GM13976 (cell line): ENCODE results near the gene CD300LG.

Experiments used
- DNase-seq: peaks from one replicate; pipeline ENCODE4 v3.0.0; 2012; ENCODE audit warnings: low spot score
- in situ Hi-C: fragments of 300-500 bp; cut with MboI; formaldehyde crosslinking; loops from one replicate; pipeline ENCODE4 v1.12.0; 2022; ENCODE audit warnings: low sequenced_read_pairs, mixed read lengths, inconsistent platforms; ENCODE audit not compliant: unreplicated experiment
- TF ChIP-seq, protein P1 (sequence below): IDR thresholded peaks from 2 replicates; pipeline ENCODE4 v1.5.1; 2012; ENCODE audit warnings: borderline replicate concordance, mild to moderate bottlenecking; ENCODE audit not compliant: insufficient read depth; ENCODE audit errors: extremely low read depth, missing control alignments, control extremely low read depth

CD300LG gene

GRCh38 chr17:43848601-43849000, 1.6 kb downstream of the CD300LG start:
- in situ Hi-C loops = no loop called here
- TF ChIP-seq, protein P1, sequence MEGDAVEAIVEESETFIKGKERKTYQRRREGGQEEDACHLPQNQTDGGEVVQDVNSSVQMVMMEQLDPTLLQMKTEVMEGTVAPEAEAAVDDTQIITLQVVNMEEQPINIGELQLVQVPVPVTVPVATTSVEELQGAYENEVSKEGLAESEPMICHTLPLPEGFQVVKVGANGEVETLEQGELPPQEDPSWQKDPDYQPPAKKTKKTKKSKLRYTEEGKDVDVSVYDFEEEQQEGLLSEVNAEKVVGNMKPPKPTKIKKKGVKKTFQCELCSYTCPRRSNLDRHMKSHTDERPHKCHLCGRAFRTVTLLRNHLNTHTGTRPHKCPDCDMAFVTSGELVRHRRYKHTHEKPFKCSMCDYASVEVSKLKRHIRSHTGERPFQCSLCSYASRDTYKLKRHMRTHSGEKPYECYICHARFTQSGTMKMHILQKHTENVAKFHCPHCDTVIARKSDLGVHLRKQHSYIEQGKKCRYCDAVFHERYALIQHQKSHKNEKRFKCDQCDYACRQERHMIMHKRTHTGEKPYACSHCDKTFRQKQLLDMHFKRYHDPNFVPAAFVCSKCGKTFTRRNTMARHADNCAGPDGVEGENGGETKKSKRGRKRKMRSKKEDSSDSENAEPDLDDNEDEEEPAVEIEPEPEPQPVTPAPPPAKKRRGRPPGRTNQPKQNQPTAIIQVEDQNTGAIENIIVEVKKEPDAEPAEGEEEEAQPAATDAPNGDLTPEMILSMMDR = no peak

DNA sequence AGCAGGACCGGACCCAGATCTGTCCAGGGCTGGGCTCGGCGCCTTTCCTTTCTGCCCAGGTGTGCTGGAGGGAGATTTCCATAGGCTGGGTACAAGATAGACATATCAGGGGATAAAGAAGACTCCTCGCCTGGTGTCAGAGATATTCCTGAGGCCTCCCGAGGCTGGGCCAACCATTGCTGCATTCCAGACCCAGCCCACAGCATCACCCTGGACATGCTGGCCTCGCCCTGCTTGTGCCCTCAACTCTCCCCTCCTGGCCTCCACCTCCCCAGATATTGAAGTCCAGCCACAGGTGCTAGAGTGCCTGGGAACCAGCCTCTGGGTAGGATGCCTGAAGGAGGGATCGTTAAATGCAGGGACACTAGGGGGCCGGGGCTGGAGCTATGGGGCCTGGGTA, 2.1 kb downstream of the CD300LG start:
- TF ChIP-seq, protein P1 = no peak
- in situ Hi-C loops = no loop called here
- DNase-seq = no peak

More at GRCh38 chr17:43848601-43849000, 1.6 kb downstream of the CD300LG start:
- DNase-seq = no peak

GRCh38 chr17:43852571-43852970, 5.6 kb downstream of the CD300LG start:
- DNase-seq = no peak
- in situ Hi-C loops = no loop called here

DNA sequence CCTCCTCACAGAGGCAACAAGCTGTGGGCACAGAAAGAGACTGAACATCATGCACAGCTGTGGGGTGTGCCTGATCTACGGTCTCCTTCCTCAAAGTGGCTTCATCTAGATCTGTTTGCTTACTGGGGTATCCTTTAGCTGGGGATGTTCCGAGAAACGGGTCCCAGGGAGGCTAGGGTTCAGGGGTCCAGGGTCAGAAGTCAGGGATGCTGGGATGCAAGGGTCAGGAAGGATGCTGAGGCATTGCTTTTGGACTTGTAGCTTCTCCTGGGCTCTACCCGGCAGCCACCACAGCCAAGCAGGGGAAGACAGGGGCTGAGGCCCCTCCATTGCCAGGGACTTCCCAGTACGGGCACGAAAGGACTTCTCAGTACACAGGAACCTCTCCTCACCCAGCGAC, 6.6 kb downstream of the CD300LG start:
- in situ Hi-C loops = no loop called here
- no peak for DNase-seq
- TF ChIP-seq, protein P1 = no peak

More at GRCh38 chr17:43852571-43852970, 5.6 kb downstream of the CD300LG start:
- TF ChIP-seq, protein P1 = no peak

- TF ChIP-seq, protein P1 = no peak
Measured at GRCh38 chr17:43854498-43854897, 7.5 kb downstream of the CD300LG start.

DNA sequence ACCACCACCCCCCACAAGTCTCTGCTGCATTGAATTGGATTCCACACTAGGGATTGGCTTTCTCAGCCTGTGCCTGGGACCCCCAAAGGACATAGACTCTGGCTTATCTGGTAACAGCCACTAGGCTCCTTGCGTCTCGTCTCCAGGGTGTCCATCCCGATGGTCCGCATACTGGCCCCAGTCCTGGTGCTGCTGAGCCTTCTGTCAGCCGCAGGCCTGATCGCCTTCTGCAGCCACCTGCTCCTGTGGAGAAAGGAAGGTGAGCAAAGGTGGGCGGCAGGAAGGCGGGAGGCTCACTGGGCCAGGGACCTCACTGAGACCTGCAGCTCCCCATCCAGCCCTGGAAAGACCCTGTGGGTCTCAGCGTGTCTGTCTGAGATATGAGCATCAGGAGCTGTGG, 8.1 kb downstream of the CD300LG start:
- TF ChIP-seq, protein P1 = no peak
- in situ Hi-C loops = no loop called here
- no peak for DNase-seq

More at GRCh38 chr17:43854498-43854897, 7.5 kb downstream of the CD300LG start:
- in situ Hi-C loops = no loop called here
- DNase-seq = no peak

DNA sequence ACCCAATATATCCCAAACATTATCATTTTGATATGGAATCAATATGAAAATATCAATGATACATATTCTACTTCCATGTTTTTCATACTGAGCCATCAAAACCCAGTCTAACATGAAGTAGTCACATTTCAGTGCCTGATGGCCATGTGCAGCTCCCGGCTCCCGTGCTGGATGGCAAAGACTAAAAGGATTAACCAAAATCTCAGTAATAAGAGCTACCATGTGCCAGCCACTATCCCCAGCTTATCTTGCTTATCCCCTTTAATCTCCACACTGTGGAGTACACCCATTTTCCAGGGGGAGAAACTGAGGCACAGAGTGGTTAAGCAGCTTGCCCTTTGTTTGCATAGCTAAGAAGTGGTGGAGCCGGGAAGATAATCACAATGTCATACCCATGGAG, 9.2 kb downstream of the CD300LG start:
- TF ChIP-seq, protein P1 = no peak
- in situ Hi-C loops = no loop called here
- DNase-seq = no peak
